Activated T-cell treated with anti-CD3 and anti-CD28 coated beads, Interleukin-2, amount 50 U/mL, for 4 hours (primary cell): ENCODE data around the gene LRG1. TPM values are rescaled to one million over a fixed set of nuclear protein-coding genes. Genes with fewer than 3 reads are reported as not detected.
"Not testable (repeated sequence)": the region's sequence is repeated elsewhere in the genome, so short reads cannot be mapped to it uniquely, and the experiment has no call there.

ENCODE experiments used
- ATAC-seq, 2 donors: fragments of 200-7000 bp; cut with Tn5 transposase; one replicate each; pipeline ENCODE4 v1.10.0; 2021
- DNase-seq: peaks from one replicate; pipeline ENCODE4 v3.0.0-alpha.2; 2020
- H3K27me3 Mint-ChIP-seq: one replicate; pipeline ENCODE4 v1.8.0; 2021; ENCODE audit warnings: low read depth, mixed read lengths
- H3K36me3 Mint-ChIP-seq: one replicate; pipeline ENCODE4 v1.8.0; 2022; ENCODE audit warnings: mixed read lengths; ENCODE audit not compliant: insufficient read depth
- H3K4me1 Mint-ChIP-seq: one replicate; pipeline ENCODE4 v1.8.0; 2021; ENCODE audit warnings: low read depth, mixed read lengths
- H3K4me3 Mint-ChIP-seq: one replicate; pipeline ENCODE4 v1.8.0; 2021; ENCODE audit warnings: mild to moderate bottlenecking, moderate library complexity, mixed read lengths
- H3K9me3 Mint-ChIP-seq: one replicate; pipeline ENCODE4 v1.8.0; 2021; ENCODE audit warnings: mixed read lengths
- total RNA-seq, 3 donors: library from RNA; stranded (reverse); gene quantifications; one replicate each; pipeline ENCODE4 v1.2.1, GENCODE V29; 2021

LRG1 gene
- total RNA-seq, 3 donors from 2014 or later = 0.08 to 0.24 (median 0.15) TPM

- ATAC-seq (no peak), DNase-seq (no peak)
- H3K4me3 Mint-ChIP-seq = no peak overlapping the region
- H3K9me3 Mint-ChIP-seq = no peaks in the 10 kb centered on the region
- H3K36me3 Mint-ChIP-seq = no peaks in the 10 kb centered on the region
- peaks cover 16% of the 10 kb centered on the region for H3K27me3 Mint-ChIP-seq
- H3K4me1 Mint-ChIP-seq = peaks cover 2% of the 10 kb centered on the region
Measured at GRCh38 chr19:4533835-4534424, 5.9 kb downstream of the LRG1 start.

DNA sequence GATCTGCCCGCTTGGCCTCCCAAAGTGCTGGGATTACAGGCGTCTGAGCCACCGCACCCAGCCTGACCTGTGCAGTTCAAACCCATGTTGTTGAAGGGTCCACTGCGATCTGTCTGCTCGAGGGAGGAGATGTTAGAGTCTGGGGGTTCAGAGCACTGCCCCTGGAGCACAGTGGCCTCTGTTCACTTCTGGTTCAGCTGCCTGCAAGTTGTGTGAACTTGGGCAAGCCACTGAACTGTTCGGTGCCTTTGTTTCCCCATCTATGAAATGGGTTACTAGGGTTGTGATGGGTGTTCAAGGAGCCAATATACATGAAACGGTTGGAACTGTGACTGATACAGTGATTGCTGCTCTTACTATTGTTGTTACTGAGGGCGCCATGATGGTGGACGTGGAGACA is 6.5 kb downstream of the LRG1 start:
- H3K9me3 Mint-ChIP-seq = no peaks in the 10 kb centered on the region
- H3K4me1 Mint-ChIP-seq = peaks cover 2% of the 10 kb centered on the region
- DNase-seq (no peak), ATAC-seq (no peak)
- no peaks in the 10 kb centered on the region for H3K36me3 Mint-ChIP-seq
- no peak overlapping the region for H3K4me3 Mint-ChIP-seq
- H3K27me3 Mint-ChIP-seq = peaks cover 12% of the 10 kb centered on the region

- Mint-ChIP-seq H3K27me3 (peaks cover 5% of the 10 kb centered on the region), H3K4me1 (peaks cover 2% of the 10 kb centered on the region), H3K4me3 (no peak overlapping the region), H3K9me3 (no peaks in the 10 kb centered on the region), H3K36me3 (no peaks in the 10 kb centered on the region)
- ATAC-seq = no peak
- DNase-seq = no peak
Measured at GRCh38 chr19:4531562-4532165, 8.2 kb downstream of the LRG1 start.

- DNase-seq (no peak), ATAC-seq (no peak)
- Mint-ChIP-seq H3K4me3 (no peak overlapping the region), H3K36me3 (no peaks in the 10 kb centered on the region), H3K9me3 (no peaks in the 10 kb centered on the region), H3K4me1 (no peaks in the 10 kb centered on the region), H3K27me3 (peaks cover 3% of the 10 kb centered on the region)
Measured at GRCh38 chr19:4529924-4530522, 9.8 kb downstream of the LRG1 start.

GRCh38 chr19:4528843-4529242 is 11.0 kb downstream of the LRG1 start:
- Mint-ChIP-seq H3K4me1 (no peaks in the 10 kb centered on the region), H3K36me3 (no peaks in the 10 kb centered on the region), H3K9me3 (no peaks in the 10 kb centered on the region), H3K4me3 (no peak overlapping the region), H3K27me3 (no peaks in the 10 kb centered on the region)
- DNase-seq (no peak), ATAC-seq (no peak)

DNA sequence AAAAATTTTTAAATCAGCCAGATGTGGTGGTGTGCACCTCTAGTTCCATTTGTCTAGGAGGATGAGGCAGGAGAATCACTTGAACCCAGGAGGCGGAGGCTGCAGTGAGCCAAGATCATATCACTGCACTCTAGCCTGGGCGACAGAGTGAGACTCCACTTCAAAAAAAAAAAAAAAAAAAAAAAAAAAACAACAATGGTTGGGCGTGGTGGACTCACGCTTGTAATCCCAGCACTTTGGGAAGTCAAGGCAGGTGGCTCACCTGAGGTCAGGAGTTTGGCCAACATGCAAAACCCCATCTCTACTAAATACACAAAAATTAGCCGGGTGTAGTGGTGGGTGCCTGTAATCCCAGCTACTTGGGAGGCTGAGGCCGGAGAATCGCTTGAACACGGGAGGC is 12.5 kb downstream of the LRG1 start:
- H3K4me3 Mint-ChIP-seq, DNase-seq: not testable (repeated sequence)

DNA sequence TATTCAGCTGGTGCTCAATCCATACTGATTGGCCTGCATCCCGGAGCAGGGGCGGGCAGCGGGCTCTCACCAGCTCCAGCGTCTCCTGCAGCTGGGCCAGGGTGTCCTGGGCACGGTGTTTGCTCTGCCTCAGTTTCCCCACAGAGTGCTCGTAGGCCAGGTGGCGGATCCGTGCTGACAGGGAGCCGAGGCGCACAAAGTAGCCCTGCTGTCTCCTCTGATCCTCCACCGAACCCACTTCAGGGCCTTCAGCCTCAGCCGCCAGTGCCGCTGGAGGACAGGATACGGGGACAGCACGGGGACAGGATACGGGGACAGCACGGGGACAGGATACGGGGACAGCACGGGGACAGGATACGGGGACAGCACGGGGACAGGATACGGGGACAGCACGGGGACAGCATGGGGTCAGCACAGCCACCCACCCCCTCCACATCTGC is 14.3 kb downstream of the LRG1 start:
- ATAC-seq (no peak), DNase-seq (no peak)
- peaks cover 8% of the 10 kb centered on the region for H3K27me3 Mint-ChIP-seq
- no peaks in the 10 kb centered on the region for H3K36me3 Mint-ChIP-seq
- no peaks in the 10 kb centered on the region for H3K4me1 Mint-ChIP-seq
- H3K4me3 Mint-ChIP-seq = no peak overlapping the region
- no peaks in the 10 kb centered on the region for H3K9me3 Mint-ChIP-seq

More for the DNA sequence above, 12.5 kb downstream of the LRG1 start:
- H3K9me3 Mint-ChIP-seq, H3K4me1 Mint-ChIP-seq, H3K36me3 Mint-ChIP-seq, ATAC-seq, H3K27me3 Mint-ChIP-seq: not testable (repeated sequence)

DNA sequence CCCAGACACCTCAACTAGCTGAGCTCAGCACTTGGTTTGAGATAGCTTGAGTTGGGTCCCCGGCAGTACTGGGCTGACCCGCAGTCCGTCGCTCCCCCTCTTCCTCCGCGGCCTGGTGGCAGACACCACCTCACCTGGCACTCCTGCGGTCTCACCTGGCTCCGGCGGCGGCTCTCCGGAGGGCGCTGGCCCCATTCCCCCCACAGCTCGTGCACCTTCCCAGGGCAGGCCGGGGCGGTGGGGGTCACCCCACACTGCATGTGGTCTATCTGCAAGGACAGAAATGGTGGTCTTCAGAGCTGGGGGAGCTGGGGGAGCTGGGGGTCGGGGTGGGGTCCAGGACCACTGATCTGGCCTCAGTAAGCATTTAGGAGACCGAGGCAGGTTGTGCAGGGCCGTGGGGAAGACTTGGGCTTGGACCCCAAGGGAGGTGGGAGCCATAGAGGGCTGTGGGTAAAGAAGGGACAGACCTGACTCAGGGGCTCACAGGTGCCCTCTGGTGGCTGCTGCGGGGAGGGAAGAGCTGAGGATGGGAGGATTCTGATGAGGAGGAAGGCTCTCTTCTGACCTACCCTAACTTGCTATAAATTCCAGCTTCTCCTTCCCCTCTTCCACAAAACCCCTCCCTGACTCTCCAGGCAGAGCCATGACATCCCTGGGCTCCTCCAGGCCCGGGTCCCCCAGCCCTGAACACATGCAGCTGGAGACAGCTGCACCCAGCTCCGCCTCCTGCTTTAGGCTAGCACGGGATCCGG is 14.9 kb downstream of the LRG1 start:
- Mint-ChIP-seq H3K4me1 (no peaks in the 10 kb centered on the region), H3K4me3 (no peak overlapping the region), H3K9me3 (no peaks in the 10 kb centered on the region), H3K36me3 (no peaks in the 10 kb centered on the region), H3K27me3 (peaks cover 8% of the 10 kb centered on the region)
- ATAC-seq (peak; percentile 80 to 83), DNase-seq (peak; percentile 60)

GRCh38 chr19:4523306-4524110 is 16.3 kb downstream of the LRG1 start:
- DNase-seq = no peak
- H3K9me3 Mint-ChIP-seq = no peaks in the 10 kb centered on the region
- ATAC-seq = no peak
- H3K27me3 Mint-ChIP-seq = peaks cover 11% of the 10 kb centered on the region
- H3K4me1 Mint-ChIP-seq = no peaks in the 10 kb centered on the region
- no peak overlapping the region for H3K4me3 Mint-ChIP-seq
- no peaks in the 10 kb centered on the region for H3K36me3 Mint-ChIP-seq

- H3K27me3 Mint-ChIP-seq = peaks cover 11% of the 10 kb centered on the region
- no peak overlapping the region for H3K4me3 Mint-ChIP-seq
- ATAC-seq (no peak), DNase-seq (no peak)
- H3K9me3 Mint-ChIP-seq = no peaks in the 10 kb centered on the region
- no peaks in the 10 kb centered on the region for H3K4me1 Mint-ChIP-seq
- H3K36me3 Mint-ChIP-seq = no peaks in the 10 kb centered on the region
Measured at GRCh38 chr19:4522291-4523002, 17.4 kb downstream of the LRG1 start.

DNA sequence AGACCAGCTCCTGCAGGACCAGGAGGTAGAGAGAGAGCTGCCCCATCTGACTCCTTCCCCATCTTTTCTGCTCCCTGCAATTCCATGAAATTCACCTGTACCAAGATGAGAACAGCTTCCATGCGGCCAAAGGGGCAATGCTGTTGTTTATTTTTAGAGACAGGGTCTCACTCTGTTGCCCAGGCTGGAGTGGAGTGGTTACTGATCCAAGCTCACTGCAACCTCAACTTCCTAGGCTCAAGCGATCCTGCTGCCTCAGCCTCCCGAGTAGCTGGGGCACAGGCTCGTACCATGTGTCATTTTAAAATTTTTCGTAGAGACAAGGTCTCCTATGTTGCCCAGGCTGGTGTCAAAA is 18.0 kb downstream of the LRG1 start:
- Mint-ChIP-seq H3K36me3 (no peaks in the 10 kb centered on the region), H3K4me1 (no peaks in the 10 kb centered on the region), H3K9me3 (no peaks in the 10 kb centered on the region), H3K27me3 (peaks cover 11% of the 10 kb centered on the region), H3K4me3 (no peak overlapping the region)
- DNase-seq (no peak), ATAC-seq (no peak)

GRCh38 chr19:4521170-4521887 is 18.5 kb downstream of the LRG1 start:
- H3K4me3 Mint-ChIP-seq = no peak overlapping the region

DNA sequence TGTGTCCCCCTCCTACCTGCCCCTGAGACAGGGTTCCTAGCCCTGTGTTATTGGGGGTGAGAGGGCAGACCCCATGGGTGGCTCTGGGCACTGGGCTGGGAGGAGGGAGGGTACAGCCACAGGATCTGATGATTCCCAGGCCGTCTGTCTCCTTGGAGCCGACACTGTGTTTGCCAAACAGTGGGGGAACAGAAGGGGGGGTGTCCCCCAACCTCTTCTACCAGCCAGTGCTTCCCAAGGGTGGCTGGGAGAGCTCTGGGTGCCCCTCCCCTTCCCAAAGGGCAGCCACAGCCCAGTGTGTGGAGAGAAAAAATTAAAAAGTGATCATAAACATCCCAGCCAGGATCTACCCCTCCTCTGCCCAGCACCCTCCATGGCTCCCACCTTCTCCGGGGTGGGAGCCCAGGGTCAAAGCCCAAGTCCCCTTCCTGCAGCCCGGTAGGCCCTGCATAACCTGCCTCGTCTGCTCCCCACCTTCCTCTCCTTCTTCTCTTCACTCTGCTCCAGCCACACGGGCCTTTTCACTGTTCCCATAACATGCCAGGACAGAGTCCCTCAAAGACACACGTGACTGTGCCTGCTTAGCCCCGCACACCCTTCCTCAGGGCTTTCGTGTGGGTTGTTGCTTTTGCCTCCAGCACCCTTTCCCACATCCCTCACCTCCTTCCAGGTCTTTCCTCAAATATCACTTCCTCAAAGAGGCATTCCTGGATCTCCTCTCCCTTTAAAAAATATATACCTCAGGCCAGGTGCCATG is 20.1 kb downstream of the LRG1 start:
- ATAC-seq = no peak
- H3K4me1 Mint-ChIP-seq = no peaks in the 10 kb centered on the region
- peaks cover 13% of the 10 kb centered on the region for H3K27me3 Mint-ChIP-seq
- no peak overlapping the region for H3K4me3 Mint-ChIP-seq
- DNase-seq = no peak
- H3K36me3 Mint-ChIP-seq = no peaks in the 10 kb centered on the region
- no peaks in the 10 kb centered on the region for H3K9me3 Mint-ChIP-seq

More at GRCh38 chr19:4521170-4521887, 18.5 kb downstream of the LRG1 start:
- Mint-ChIP-seq H3K36me3 (no peaks in the 10 kb centered on the region), H3K9me3 (no peaks in the 10 kb centered on the region), H3K27me3 (peaks cover 11% of the 10 kb centered on the region), H3K4me1 (no peaks in the 10 kb centered on the region)
- ATAC-seq (no peak), DNase-seq (no peak)
